K562 (cell line): ENCODE measurements around the gene KMO. TPM values are rescaled to one million over a fixed set of nuclear protein-coding genes. Genes with fewer than 3 reads are reported as not detected.

Experiments
- ATAC-seq: fragments of 200-7000 bp; cut with Tn5 transposase; 3 replicates; pipeline ENCODE4 v1.9.1; 2020; ENCODE audit warnings: moderate library complexity
- BruUV-seq: library from RNA; stranded (reverse); fragments of 400-500 nt; replicated peaks from 2 replicates; lab custom pipeline; 2021; lab: Mats Ljungman, UMichigan
- CTCF ChIA-PET: fragments of 300-600 bp; formaldehyde crosslinking; extraction: SDS; loops from one replicate; lab custom pipeline; 2021; ENCODE audit warnings: low intra/inter-chr PET ratio; lab: Yijun Ruan, JAX
- POLR2A ChIA-PET: fragments of 300-600, 350-650 bp; sonication (Branson Sonifier 250); formaldehyde crosslinking; extraction: SDS; loops from one replicate; lab custom pipeline; 2021; ENCODE audit warnings: antibody characterized with exemption, inconsistent platforms; lab: Yijun Ruan, JAX
- DNase-seq, 4 experiments: peaks; one replicate each; pipeline versions ENCODE4 v3.0.0 to v3.0.0-alpha.2; 2011 to 2018; ENCODE audit warnings: low spot score in 3 of 4, mixed read lengths in 3 of 4; ENCODE audit errors: extremely low read depth in 1 of 4
- FAIRE-seq: peaks from 2 replicates; lab custom pipeline; 2011; peaks lifted over from hg19 to GRCh38; lab: Jason Lieb, UNC
- H2AFZ ChIP-seq: 2 replicates; pipeline ENCODE4 v1.6.0; 2011; ENCODE audit warnings: low read depth, low read length, control low read depth, inconsistent platforms
- H3K27ac ChIP-seq: fragments of 200-600 bp; 3 replicates; pipeline ENCODE4 v1.8.0; 2011; ENCODE audit warnings: low read depth, mild to moderate bottlenecking, control low read depth, inconsistent platforms, low read length, moderate library complexity, mixed read lengths; ENCODE audit errors: extremely low read depth
- H3K27me3 ChIP-seq, 2 experiments: fragments of 300-600 bp in 1 of 2; 2 replicates in 1 of 2; 3 replicates in 1 of 2; pipeline versions ENCODE4 v1.6.0 to v1.8.0; 2011; ENCODE audit warnings: inconsistent platforms in 2 of 2, low read length in 2 of 2, mild to moderate bottlenecking in 1 of 2, mixed read lengths in 1 of 2, moderate library complexity in 1 of 2; ENCODE audit not compliant: control insufficient read depth in 2 of 2, insufficient read depth in 2 of 2
- H3K36me3 ChIP-seq: fragments of 300-600 bp; 3 replicates; pipeline ENCODE4 v1.8.0; 2011; ENCODE audit warnings: mild to moderate bottlenecking, low read length, inconsistent platforms; ENCODE audit not compliant: control insufficient read depth, insufficient read depth
- H3K4me1 ChIP-seq, 2 experiments: fragments of 200-600 bp in 1 of 2; replicated peaks in 1 of 2; 2 replicates in 1 of 2; 3 replicates in 1 of 2; pipeline versions ENCODE4 v1.5.1 to v1.8.0; 2011; ENCODE audit warnings: inconsistent platforms in 2 of 2, low read length in 2 of 2, mild to moderate bottlenecking in 1 of 2, mixed read lengths in 1 of 2, moderate library complexity in 1 of 2; ENCODE audit not compliant: control insufficient read depth in 2 of 2, insufficient read depth in 2 of 2
- H3K4me2 ChIP-seq: 2 replicates; pipeline ENCODE4 v1.6.1; 2011; ENCODE audit warnings: low read length, control low read depth, inconsistent platforms, mixed read lengths; ENCODE audit not compliant: insufficient read depth
- H3K4me3 ChIP-seq: fragments of 200-600 bp; sonication (generic), shearing (Covaris generic); 2 replicates; pipeline ENCODE4 v1.5.1; 2016; ENCODE audit warnings: control low read depth, inconsistent platforms
- H3K79me2 ChIP-seq: fragments of 200-600 bp; 3 replicates; pipeline ENCODE4 v1.8.0; 2011; ENCODE audit warnings: low read length, inconsistent platforms; ENCODE audit not compliant: control insufficient read depth, insufficient read depth
- H3K9ac ChIP-seq, 2 experiments: 2 replicates each; pipeline versions ENCODE4 v1.6.0 to v1.6.1; 2011; ENCODE audit warnings: low read depth in 2 of 2, low read length in 2 of 2, control low read depth in 1 of 2, inconsistent platforms in 1 of 2, mild to moderate bottlenecking in 1 of 2, mixed read lengths in 1 of 2; ENCODE audit not compliant: insufficient read depth in 1 of 2
- H3K9me1 ChIP-seq: one replicate; pipeline ENCODE4 v1.6.0; 2011; ENCODE audit warnings: inconsistent platforms, mild to moderate bottlenecking, low read length, moderate library complexity; ENCODE audit not compliant: control insufficient read depth, insufficient read depth
- H3K9me3 ChIP-seq: replicated peaks from 2 replicates; pipeline ENCODE4 v1.5.1; 2011; ENCODE audit warnings: low read depth, low read length, inconsistent platforms; ENCODE audit not compliant: control insufficient read depth, insufficient read depth
- H4K20me1 ChIP-seq: replicated peaks from 2 replicates; pipeline ENCODE4 v1.6.1; 2011; ENCODE audit warnings: low read length, inconsistent platforms, mixed read lengths; ENCODE audit not compliant: control insufficient read depth, insufficient read depth
- GATA2 ChIP-seq: sonication (generic); formaldehyde crosslinking; IDR thresholded peaks from 2 replicates; pipeline ENCODE4 v1.4.0; 2020; ENCODE audit warnings: mild to moderate bottlenecking, missing genetic modification reagents
- HMGN3 ChIP-seq: IDR thresholded peaks from 2 replicates; pipeline ENCODE4 v1.6.1; 2011; ENCODE audit warnings: borderline replicate concordance, low read depth, mild to moderate bottlenecking, mixed read lengths, low read length; ENCODE audit not compliant: insufficient read length; ENCODE audit errors: extremely low read depth
- KLF10 ChIP-seq: fragments of 250-450 bp; sonication (Bioruptor Pico); IDR thresholded peaks from 2 replicates; pipeline ENCODE4 v1.6.1; 2021; ENCODE audit warnings: matching md5 sums
- NCOA1 ChIP-seq: fragments of 450-650 bp; IDR thresholded peaks from 2 replicates; pipeline ENCODE4 v1.6.1; 2016; ENCODE audit warnings: low read depth
- NFXL1 ChIP-seq: fragments of 450-650 bp; formaldehyde crosslinking; IDR thresholded peaks from 2 replicates; pipeline ENCODE4 v1.4.0; 2021; ENCODE audit warnings: mild to moderate bottlenecking
- RBM15 ChIP-seq: fragments of 200-400 bp; formaldehyde crosslinking; IDR thresholded peaks from 2 replicates; pipeline ENCODE4 v1.6.1; 2018; ENCODE audit warnings: mild to moderate bottlenecking, low read length, moderate library complexity; ENCODE audit not compliant: insufficient read depth
- SMAD2 ChIP-seq: fragments of 150-350 bp; IDR thresholded peaks from 2 replicates; pipeline ENCODE4 v1.6.1; 2014; ENCODE audit warnings: low read depth, mild to moderate bottlenecking, low read length
- TEAD2 ChIP-seq: fragments of 450-650 bp; IDR thresholded peaks from 2 replicates; pipeline ENCODE4 v1.6.1; 2016; ENCODE audit warnings: missing genetic modification characterization, control low read depth, missing compliant biosample characterization
- ZBTB1 ChIP-seq: sonication (generic); formaldehyde crosslinking; IDR thresholded peaks from 2 replicates; pipeline ENCODE4 v1.8.1; 2023; ENCODE audit warnings: missing genetic modification reagents, low read depth, mild to moderate bottlenecking, borderline replicate concordance
- ZNF224 ChIP-seq: sonication (generic); formaldehyde crosslinking; IDR thresholded peaks from 2 replicates; pipeline ENCODE4 v1.8.0; 2022; ENCODE audit warnings: mild to moderate bottlenecking, missing genetic modification reagents
- ZNF57 ChIP-seq: fragments of 450-650 bp; formaldehyde crosslinking; IDR thresholded peaks from 2 replicates; pipeline ENCODE4 v1.4.0; 2020; ENCODE audit warnings: mild to moderate bottlenecking, moderate library complexity
- WGBS: fragments of 100-300 bp; shearing (Covaris generic); methylation state at CpG from one replicate; pipeline ENCODE4 v1.1.6; 2016; ENCODE audit warnings: low coverage, mixed read lengths; ENCODE audit not compliant: insufficient coverage; ENCODE audit errors: missing lambda C conversion rate; 5-methylcytosine and 5-hydroxymethylcytosine counted together
- in situ Hi-C: fragments of 300-500 bp; cut with MboI; formaldehyde crosslinking; loops from 4 replicates; pipeline ENCODE4 v1.15.0; 2018; ENCODE audit warnings: inconsistent platforms, mixed read lengths
- intact Hi-C: fragments of 100-400 bp; cut with micrococcal nuclease; formaldehyde crosslinking; loops from 2 replicates; pipeline ENCODE4 v1.14.2; 2022
- polyA plus RNA-seq, 8 experiments: library from polyadenylated mRNA; depleted of rRNA in 4 of 8; stranded (reverse) in 5 of 8; unstranded in 3 of 8; fragments of >200 nt; fragmentation: Nextera tagmentation in 2 of 8; fragmentation: Illumina TruSeq in 1 of 8; extraction: Ambion mirVana in 2 of 8; extraction: Trizol in 1 of 8; gene quantifications; 2 replicates each; pipeline versions ENCODE4 v1.2.1 to v1.2.3, GENCODE V29; 2011 to 2014; ENCODE audit warnings: inconsistent platforms in 1 of 8, missing spikeins in 1 of 8
- total RNA-seq, 7 experiments: library from RNA; depleted of rRNA in 6 of 7; stranded (reverse); fragments of >200 nt in 6 of 7; fragmentation: Illumina TruSeq in 2 of 7; extraction: Trizol in 2 of 7; gene quantifications; 2 replicates each; pipeline versions ENCODE4 v1.2.1 to v1.2.3, GENCODE V29; 2011 to 2021; ENCODE audit warnings: low replicate concordance in 1 of 7
- TF ChIP-seq, protein P1 (sequence below), 2 experiments: fragments of 450-650 bp; formaldehyde crosslinking in 1 of 2; IDR thresholded peaks; 2 replicates each; pipeline versions ENCODE4 v1.4.0 to v1.6.1; 2014 to 2020; ENCODE audit warnings: mild to moderate bottlenecking in 2 of 2, borderline replicate concordance in 1 of 2, low read depth in 1 of 2
- TF ChIP-seq, protein P2 (sequence below): fragments of 250-450 bp; sonication (Bioruptor Pico); IDR thresholded peaks from 2 replicates; pipeline ENCODE4 v1.8.0; 2022; ENCODE audit warnings: inconsistent platforms, mild to moderate bottlenecking, moderate library complexity, borderline replicate concordance

The KMO gene
- total and polyA plus RNA-seq, 9 of the 15 experiments (the other 6 are each of a cell fraction or from before 2014, with no cell fraction given) = 0.01 to 0.11 (median 0.01) TPM; not detected in 6

DNA sequence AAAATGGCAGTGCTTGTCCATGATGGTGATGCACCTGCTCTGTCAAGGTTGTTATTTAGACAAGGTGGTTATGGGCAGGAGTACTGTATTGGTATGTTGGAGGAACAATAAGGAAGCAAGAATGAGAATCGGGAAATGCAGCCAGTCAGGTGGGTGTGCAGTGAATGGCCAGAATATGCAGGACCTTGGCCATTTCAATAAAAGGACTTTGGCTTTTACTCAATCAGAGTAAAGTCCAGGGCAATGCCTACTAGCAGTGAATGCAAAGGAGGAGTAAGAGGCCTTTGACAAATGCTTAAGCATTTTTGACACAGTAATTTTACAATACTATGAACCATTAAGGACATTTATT is 110.4 kb downstream of the KMO start:
- H3K4me1 ChIP-seq = peaks cover 7 to 9% of the 10 kb centered on the region in 2 experiments
- H3K9me3 ChIP-seq = peaks cover 22% of the 10 kb centered on the region
- no peak overlapping the region for H3K4me2 ChIP-seq
- no peak for DNase-seq
- TF ChIP-seq TEAD2 (tag) (no peak), HMGN3 (no peak), ZNF224 (CRISPR knock-in tag) (no peak), RBM15 (no peak), SMAD2 (no peak), KLF10 (CRISPR knock-in tag) (no peak), NFXL1 (CRISPR knock-in tag) (no peak), NCOA1 (no peak), ZBTB1 (CRISPR knock-in tag) (no peak), GATA2 (CRISPR knock-in tag) (no peak), ZNF57 (CRISPR knock-in tag) (no peak)
- TF ChIP-seq, protein P1, sequence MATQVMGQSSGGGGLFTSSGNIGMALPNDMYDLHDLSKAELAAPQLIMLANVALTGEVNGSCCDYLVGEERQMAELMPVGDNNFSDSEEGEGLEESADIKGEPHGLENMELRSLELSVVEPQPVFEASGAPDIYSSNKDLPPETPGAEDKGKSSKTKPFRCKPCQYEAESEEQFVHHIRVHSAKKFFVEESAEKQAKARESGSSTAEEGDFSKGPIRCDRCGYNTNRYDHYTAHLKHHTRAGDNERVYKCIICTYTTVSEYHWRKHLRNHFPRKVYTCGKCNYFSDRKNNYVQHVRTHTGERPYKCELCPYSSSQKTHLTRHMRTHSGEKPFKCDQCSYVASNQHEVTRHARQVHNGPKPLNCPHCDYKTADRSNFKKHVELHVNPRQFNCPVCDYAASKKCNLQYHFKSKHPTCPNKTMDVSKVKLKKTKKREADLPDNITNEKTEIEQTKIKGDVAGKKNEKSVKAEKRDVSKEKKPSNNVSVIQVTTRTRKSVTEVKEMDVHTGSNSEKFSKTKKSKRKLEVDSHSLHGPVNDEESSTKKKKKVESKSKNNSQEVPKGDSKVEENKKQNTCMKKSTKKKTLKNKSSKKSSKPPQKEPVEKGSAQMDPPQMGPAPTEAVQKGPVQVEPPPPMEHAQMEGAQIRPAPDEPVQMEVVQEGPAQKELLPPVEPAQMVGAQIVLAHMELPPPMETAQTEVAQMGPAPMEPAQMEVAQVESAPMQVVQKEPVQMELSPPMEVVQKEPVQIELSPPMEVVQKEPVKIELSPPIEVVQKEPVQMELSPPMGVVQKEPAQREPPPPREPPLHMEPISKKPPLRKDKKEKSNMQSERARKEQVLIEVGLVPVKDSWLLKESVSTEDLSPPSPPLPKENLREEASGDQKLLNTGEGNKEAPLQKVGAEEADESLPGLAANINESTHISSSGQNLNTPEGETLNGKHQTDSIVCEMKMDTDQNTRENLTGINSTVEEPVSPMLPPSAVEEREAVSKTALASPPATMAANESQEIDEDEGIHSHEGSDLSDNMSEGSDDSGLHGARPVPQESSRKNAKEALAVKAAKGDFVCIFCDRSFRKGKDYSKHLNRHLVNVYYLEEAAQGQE (IDR thresholded peaks at IDR 0.05; ENCODE audit: borderline replicate concordance) = no peak
- TF ChIP-seq, protein P1 (CRISPR knock-in tag; IDR thresholded peaks at IDR 0.05; ENCODE audit: low read depth) = no peak
- TF ChIP-seq, protein P2, sequence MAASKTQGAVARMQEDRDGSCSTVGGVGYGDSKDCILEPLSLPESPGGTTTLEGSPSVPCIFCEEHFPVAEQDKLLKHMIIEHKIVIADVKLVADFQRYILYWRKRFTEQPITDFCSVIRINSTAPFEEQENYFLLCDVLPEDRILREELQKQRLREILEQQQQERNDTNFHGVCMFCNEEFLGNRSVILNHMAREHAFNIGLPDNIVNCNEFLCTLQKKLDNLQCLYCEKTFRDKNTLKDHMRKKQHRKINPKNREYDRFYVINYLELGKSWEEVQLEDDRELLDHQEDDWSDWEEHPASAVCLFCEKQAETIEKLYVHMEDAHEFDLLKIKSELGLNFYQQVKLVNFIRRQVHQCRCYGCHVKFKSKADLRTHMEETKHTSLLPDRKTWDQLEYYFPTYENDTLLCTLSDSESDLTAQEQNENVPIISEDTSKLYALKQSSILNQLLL (CRISPR knock-in tag) = no peak
- no peak overlapping the region for H3K9ac ChIP-seq
- H3K27ac ChIP-seq = no peak overlapping the region
- H3K27me3 ChIP-seq = no peaks in the 10 kb centered on the region
- no peak overlapping the region for H2AFZ ChIP-seq
- peaks cover 25% of the 10 kb centered on the region for H3K79me2 ChIP-seq
- in situ Hi-C loops = no loop called here
- H4K20me1 ChIP-seq = no peaks in the 10 kb centered on the region
- no peaks in the 10 kb centered on the region for H3K9me1 ChIP-seq
- intact Hi-C loops = no loop called here
- POLR2A ChIA-PET = no interaction called here
- no peak for FAIRE-seq
- 79% methylated on average over 1 of the region's 1 CpG for WGBS
- no peak overlapping the region for H3K4me3 ChIP-seq
- CTCF ChIA-PET = no interaction called here
- peaks cover 2% of the 10 kb centered on the region; the same call in 2 of the 3 replicates for H3K36me3 ChIP-seq
- ATAC-seq = no peak
- no TSS peak for BruUV-seq
